WTC11 (cell line): ENCODE measurements around the gene NTSR1. TPM values are rescaled to one million over a fixed set of nuclear protein-coding genes. Genes with fewer than 3 reads are reported as not detected.

Source experiments
- ATAC-seq: fragments of 200-7000 bp; cut with Tn5 transposase; 2 replicates; pipeline ENCODE4 v1.10.0; 2021; ENCODE audit warnings: mild to moderate bottlenecking, moderate library complexity
- CTCF ChIA-PET: fragments of 300-600 bp; sonication (Branson Sonifier 250); formaldehyde crosslinking; loops from one replicate; lab custom pipeline; 2021; ENCODE audit warnings: antibody characterized with exemption; lab: Charles Lee
- POLR2A ChIA-PET: fragments of 350-600 bp; sonication (Branson Sonifier 250); formaldehyde crosslinking; loops from one replicate; lab custom pipeline; 2021; ENCODE audit warnings: antibody characterized with exemption; lab: Charles Lee
- DNase-seq: peaks from one replicate; pipeline ENCODE4 v3.0.0; 2021; ENCODE audit warnings: low spot score
- H3K27ac Mint-ChIP-seq: 2 replicates; pipeline ENCODE4 v1.8.0; 2021; ENCODE audit warnings: mixed read lengths
- H3K27me3 Mint-ChIP-seq: 2 replicates; pipeline ENCODE4 v1.8.0; 2021; ENCODE audit warnings: low read depth, mild to moderate bottlenecking, moderate library complexity, mixed read lengths
- H3K36me3 Mint-ChIP-seq: 2 replicates; pipeline ENCODE4 v1.8.0; 2021; ENCODE audit warnings: mixed read lengths
- H3K4me1 Mint-ChIP-seq: 2 replicates; pipeline ENCODE4 v1.8.0; 2022; ENCODE audit warnings: mixed read lengths
- H3K4me3 Mint-ChIP-seq: 2 replicates; pipeline ENCODE4 v1.8.0; 2021; ENCODE audit warnings: mild to moderate bottlenecking, moderate library complexity, mixed read lengths
- H3K9me3 Mint-ChIP-seq: 2 replicates; pipeline ENCODE4 v1.8.0; 2021; ENCODE audit warnings: mixed read lengths
- ATF3 ChIP-seq: sonication (generic); formaldehyde crosslinking; conservative IDR thresholded peaks from 2 replicates; pipeline ENCODE4 v1.8.1; 2022; ENCODE audit warnings: mild to moderate bottlenecking, missing genetic modification reagents
- GTF2I ChIP-seq: fragments of 250-450 bp; sonication (Bioruptor Pico); conservative IDR thresholded peaks from 2 replicates; pipeline ENCODE4 v1.4.0; 2021; ENCODE audit warnings: mild to moderate bottlenecking
- JUN ChIP-seq: sonication (generic); formaldehyde crosslinking; IDR thresholded peaks from 2 replicates; pipeline ENCODE4 v1.8.0; 2023; ENCODE audit warnings: mild to moderate bottlenecking, missing genetic modification reagents
- MLX ChIP-seq: sonication (generic); formaldehyde crosslinking; IDR thresholded peaks from 2 replicates; pipeline ENCODE4 v1.8.1; 2023; ENCODE audit warnings: mild to moderate bottlenecking, missing genetic modification reagents, moderate library complexity
- SOX15 ChIP-seq: fragments of 250-450 bp; sonication (Bioruptor Pico); IDR thresholded peaks from 2 replicates; pipeline ENCODE4 v1.9.0; 2021; ENCODE audit warnings: mild to moderate bottlenecking
- STAT6 ChIP-seq: sonication (generic); formaldehyde crosslinking; conservative IDR thresholded peaks from 2 replicates; pipeline ENCODE4 v1.8.1; 2023; ENCODE audit warnings: mild to moderate bottlenecking, low read depth, missing genetic modification reagents, moderate library complexity
- TCF7 ChIP-seq: sonication (generic); formaldehyde crosslinking; IDR thresholded peaks from 2 replicates; pipeline ENCODE4 v1.8.0; 2022; ENCODE audit warnings: mild to moderate bottlenecking, low read depth, missing genetic modification reagents, moderate library complexity
- ZNF232 ChIP-seq: sonication (generic); formaldehyde crosslinking; IDR thresholded peaks from 2 replicates; pipeline ENCODE4 v1.8.0; 2022; ENCODE audit warnings: mild to moderate bottlenecking, missing genetic modification reagents
- total RNA-seq: library from RNA; stranded (reverse); gene quantifications from 3 replicates; pipeline ENCODE4 v1.2.3, GENCODE V29; 2021
- TF ChIP-seq, protein P1 (sequence below): sonication (generic); formaldehyde crosslinking; IDR thresholded peaks from 2 replicates; pipeline ENCODE4 v1.8.1; 2022; ENCODE audit warnings: missing genetic modification reagents, borderline replicate concordance
- TF ChIP-seq, protein P2 (sequence below): sonication (generic); formaldehyde crosslinking; IDR thresholded peaks from 2 replicates; pipeline ENCODE4 v1.8.0; 2022; ENCODE audit warnings: missing genetic modification reagents
- TF ChIP-seq, protein P3 (sequence below): sonication (generic); formaldehyde crosslinking; IDR thresholded peaks from 2 replicates; pipeline ENCODE4 v1.8.1; 2023; ENCODE audit warnings: mild to moderate bottlenecking, missing genetic modification reagents, borderline replicate concordance
- TF ChIP-seq, protein P4 (sequence below): sonication (generic); formaldehyde crosslinking; IDR thresholded peaks from 2 replicates; pipeline ENCODE4 v1.8.0; 2022; ENCODE audit warnings: mild to moderate bottlenecking, missing genetic modification reagents
- TF ChIP-seq, protein P5 (sequence below): sonication (generic); formaldehyde crosslinking; IDR thresholded peaks from 2 replicates; pipeline ENCODE4 v1.8.1; 2023; ENCODE audit warnings: mild to moderate bottlenecking, missing genetic modification reagents

The NTSR1 gene
- total RNA-seq, 1 experiment from 2014 or later, result 0.63 TPM

DNA sequence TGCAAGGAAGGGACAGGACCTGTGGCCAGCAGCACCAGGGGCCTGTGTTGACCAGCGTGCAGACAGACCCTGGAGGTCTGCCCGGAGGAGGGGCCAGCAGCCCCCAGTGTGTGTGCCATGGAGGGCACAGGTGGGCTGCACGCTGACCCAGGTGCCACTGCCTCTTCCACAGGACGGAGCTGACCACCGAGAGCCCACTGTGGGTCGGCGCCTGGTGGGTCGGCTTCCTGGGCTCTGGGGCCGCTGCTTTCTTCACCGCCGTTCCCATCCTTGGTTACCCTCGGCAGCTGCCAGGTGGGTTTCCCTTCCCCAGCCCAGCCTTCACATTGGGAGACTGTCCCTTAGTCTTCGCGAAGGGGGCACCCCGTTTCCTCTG, 48.4 kb upstream of the NTSR1 start:
- Mint-ChIP-seq H3K27ac (no peak overlapping the region), H3K4me3 (no peak overlapping the region)
- CTCF ChIA-PET, result interaction anchor here (1.1 kb wide), 1 partner anchor 128 kb away, joined by 3 read pairs; no protein-coding TSS in a partner anchor

More for the DNA sequence above, 48.4 kb upstream of the NTSR1 start:
- H3K27me3 Mint-ChIP-seq, result no peaks in the 10 kb centered on the region
- POLR2A ChIA-PET, result no interaction called here
- no peak for TF ChIP-seq ATF3 (CRISPR knock-in tag)
- TF ChIP-seq, protein P1, sequence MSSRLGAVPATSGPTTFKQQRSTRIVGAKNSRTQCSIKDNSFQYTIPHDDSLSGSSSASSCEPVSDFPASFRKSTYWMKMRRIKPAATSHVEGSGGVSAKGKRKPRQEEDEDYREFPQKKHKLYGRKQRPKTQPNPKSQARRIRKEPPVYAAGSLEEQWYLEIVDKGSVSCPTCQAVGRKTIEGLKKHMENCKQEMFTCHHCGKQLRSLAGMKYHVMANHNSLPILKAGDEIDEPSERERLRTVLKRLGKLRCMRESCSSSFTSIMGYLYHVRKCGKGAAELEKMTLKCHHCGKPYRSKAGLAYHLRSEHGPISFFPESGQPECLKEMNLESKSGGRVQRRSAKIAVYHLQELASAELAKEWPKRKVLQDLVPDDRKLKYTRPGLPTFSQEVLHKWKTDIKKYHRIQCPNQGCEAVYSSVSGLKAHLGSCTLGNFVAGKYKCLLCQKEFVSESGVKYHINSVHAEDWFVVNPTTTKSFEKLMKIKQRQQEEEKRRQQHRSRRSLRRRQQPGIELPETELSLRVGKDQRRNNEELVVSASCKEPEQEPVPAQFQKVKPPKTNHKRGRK, result no peak
- TF ChIP-seq, protein P2, sequence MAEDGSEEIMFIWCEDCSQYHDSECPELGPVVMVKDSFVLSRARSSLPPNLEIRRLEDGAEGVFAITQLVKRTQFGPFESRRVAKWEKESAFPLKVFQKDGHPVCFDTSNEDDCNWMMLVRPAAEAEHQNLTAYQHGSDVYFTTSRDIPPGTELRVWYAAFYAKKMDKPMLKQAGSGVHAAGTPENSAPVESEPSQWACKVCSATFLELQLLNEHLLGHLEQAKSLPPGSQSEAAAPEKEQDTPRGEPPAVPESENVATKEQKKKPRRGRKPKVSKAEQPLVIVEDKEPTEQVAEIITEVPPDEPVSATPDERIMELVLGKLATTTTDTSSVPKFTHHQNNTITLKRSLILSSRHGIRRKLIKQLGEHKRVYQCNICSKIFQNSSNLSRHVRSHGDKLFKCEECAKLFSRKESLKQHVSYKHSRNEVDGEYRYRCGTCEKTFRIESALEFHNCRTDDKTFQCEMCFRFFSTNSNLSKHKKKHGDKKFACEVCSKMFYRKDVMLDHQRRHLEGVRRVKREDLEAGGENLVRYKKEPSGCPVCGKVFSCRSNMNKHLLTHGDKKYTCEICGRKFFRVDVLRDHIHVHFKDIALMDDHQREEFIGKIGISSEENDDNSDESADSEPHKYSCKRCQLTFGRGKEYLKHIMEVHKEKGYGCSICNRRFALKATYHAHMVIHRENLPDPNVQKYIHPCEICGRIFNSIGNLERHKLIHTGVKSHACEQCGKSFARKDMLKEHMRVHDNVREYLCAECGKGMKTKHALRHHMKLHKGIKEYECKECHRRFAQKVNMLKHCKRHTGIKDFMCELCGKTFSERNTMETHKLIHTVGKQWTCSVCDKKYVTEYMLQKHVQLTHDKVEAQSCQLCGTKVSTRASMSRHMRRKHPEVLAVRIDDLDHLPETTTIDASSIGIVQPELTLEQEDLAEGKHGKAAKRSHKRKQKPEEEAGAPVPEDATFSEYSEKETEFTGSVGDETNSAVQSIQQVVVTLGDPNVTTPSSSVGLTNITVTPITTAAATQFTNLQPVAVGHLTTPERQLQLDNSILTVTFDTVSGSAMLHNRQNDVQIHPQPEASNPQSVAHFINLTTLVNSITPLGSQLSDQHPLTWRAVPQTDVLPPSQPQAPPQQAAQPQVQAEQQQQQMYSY (CRISPR knock-in tag), result no peak
- no peak for TF ChIP-seq JUN (CRISPR knock-in tag)
- TF ChIP-seq SOX15 (CRISPR knock-in tag), result no peak
- no peak for TF ChIP-seq ZNF232
- TF ChIP-seq MLX (CRISPR knock-in tag), result no peak
- TF ChIP-seq, protein P3, sequence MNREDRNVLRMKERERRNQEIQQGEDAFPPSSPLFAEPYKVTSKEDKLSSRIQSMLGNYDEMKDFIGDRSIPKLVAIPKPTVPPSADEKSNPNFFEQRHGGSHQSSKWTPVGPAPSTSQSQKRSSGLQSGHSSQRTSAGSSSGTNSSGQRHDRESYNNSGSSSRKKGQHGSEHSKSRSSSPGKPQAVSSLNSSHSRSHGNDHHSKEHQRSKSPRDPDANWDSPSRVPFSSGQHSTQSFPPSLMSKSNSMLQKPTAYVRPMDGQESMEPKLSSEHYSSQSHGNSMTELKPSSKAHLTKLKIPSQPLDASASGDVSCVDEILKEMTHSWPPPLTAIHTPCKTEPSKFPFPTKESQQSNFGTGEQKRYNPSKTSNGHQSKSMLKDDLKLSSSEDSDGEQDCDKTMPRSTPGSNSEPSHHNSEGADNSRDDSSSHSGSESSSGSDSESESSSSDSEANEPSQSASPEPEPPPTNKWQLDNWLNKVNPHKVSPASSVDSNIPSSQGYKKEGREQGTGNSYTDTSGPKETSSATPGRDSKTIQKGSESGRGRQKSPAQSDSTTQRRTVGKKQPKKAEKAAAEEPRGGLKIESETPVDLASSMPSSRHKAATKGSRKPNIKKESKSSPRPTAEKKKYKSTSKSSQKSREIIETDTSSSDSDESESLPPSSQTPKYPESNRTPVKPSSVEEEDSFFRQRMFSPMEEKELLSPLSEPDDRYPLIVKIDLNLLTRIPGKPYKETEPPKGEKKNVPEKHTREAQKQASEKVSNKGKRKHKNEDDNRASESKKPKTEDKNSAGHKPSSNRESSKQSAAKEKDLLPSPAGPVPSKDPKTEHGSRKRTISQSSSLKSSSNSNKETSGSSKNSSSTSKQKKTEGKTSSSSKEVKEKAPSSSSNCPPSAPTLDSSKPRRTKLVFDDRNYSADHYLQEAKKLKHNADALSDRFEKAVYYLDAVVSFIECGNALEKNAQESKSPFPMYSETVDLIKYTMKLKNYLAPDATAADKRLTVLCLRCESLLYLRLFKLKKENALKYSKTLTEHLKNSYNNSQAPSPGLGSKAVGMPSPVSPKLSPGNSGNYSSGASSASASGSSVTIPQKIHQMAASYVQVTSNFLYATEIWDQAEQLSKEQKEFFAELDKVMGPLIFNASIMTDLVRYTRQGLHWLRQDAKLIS (CRISPR knock-in tag), result no peak
- no peak for TF ChIP-seq TCF7 (CRISPR knock-in tag)
- TF ChIP-seq, protein P4, sequence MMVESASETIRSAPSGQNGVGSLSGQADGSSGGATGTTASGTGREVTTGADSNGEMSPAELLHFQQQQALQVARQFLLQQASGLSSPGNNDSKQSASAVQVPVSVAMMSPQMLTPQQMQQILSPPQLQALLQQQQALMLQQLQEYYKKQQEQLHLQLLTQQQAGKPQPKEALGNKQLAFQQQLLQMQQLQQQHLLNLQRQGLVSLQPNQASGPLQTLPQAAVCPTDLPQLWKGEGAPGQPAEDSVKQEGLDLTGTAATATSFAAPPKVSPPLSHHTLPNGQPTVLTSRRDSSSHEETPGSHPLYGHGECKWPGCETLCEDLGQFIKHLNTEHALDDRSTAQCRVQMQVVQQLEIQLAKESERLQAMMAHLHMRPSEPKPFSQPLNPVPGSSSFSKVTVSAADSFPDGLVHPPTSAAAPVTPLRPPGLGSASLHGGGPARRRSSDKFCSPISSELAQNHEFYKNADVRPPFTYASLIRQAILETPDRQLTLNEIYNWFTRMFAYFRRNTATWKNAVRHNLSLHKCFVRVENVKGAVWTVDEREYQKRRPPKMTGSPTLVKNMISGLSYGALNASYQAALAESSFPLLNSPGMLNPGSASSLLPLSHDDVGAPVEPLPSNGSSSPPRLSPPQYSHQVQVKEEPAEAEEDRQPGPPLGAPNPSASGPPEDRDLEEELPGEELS (CRISPR knock-in tag), result no peak
- TF ChIP-seq GTF2I (CRISPR knock-in tag), result no peak
- TF ChIP-seq STAT6, result no peak
- TF ChIP-seq, protein P5, sequence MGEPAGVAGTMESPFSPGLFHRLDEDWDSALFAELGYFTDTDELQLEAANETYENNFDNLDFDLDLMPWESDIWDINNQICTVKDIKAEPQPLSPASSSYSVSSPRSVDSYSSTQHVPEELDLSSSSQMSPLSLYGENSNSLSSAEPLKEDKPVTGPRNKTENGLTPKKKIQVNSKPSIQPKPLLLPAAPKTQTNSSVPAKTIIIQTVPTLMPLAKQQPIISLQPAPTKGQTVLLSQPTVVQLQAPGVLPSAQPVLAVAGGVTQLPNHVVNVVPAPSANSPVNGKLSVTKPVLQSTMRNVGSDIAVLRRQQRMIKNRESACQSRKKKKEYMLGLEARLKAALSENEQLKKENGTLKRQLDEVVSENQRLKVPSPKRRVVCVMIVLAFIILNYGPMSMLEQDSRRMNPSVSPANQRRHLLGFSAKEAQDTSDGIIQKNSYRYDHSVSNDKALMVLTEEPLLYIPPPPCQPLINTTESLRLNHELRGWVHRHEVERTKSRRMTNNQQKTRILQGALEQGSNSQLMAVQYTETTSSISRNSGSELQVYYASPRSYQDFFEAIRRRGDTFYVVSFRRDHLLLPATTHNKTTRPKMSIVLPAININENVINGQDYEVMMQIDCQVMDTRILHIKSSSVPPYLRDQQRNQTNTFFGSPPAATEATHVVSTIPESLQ (CRISPR knock-in tag), result no peak
- H3K9me3 Mint-ChIP-seq, result no peaks in the 10 kb centered on the region
- ATAC-seq (no peak), DNase-seq (no peak)
- no peaks in the 10 kb centered on the region for H3K36me3 Mint-ChIP-seq
- peaks cover 5% of the 10 kb centered on the region for H3K4me1 Mint-ChIP-seq
